SU-DHL-6 (cell line): ENCODE results near the gene DNAJC8.

Experiments
- CTCF ChIP-seq: fragments of 200-600 bp; sonication (generic); IDR thresholded peaks from one replicate; pipeline ENCODE4 v1.5.1; 2017; ENCODE audit warnings: antibody characterized with exemption, mild to moderate bottlenecking, low read length, moderate library complexity; ENCODE audit not compliant: insufficient read depth, poor library complexity, severe bottlenecking
- EZH2phosphoT487 ChIP-seq: fragments of 200-600 bp; sonication (generic), shearing (Covaris generic); conservative IDR thresholded peaks from 2 replicates; pipeline ENCODE4 v1.6.1; 2018; ENCODE audit warnings: mild to moderate bottlenecking, antibody characterized with exemption, low read length, moderate library complexity, mixed read lengths

- TF ChIP-seq CTCF (no peak), EZH2phosphoT487 (no peak)
Observed at GRCh38 chr1:28170001-28170596, 62.7 kb downstream of the DNAJC8 start.
